A673 (cell line): ENCODE measurements around the gene NPAS4. TPM values are rescaled to one million over a fixed set of nuclear protein-coding genes. Genes with fewer than 3 reads are reported as not detected.
"Not testable (repeated sequence)": the region's sequence is repeated elsewhere in the genome, so short reads cannot be mapped to it uniquely, and the experiment has no call there.

ENCODE experiments used
- Bru-seq: library from RNA; stranded (reverse); fragments of 400-500 nt; gene quantifications from one replicate; lab custom pipeline; 2021; lab: Mats Ljungman, UMichigan
- BruChase-seq, 2 experiments: library from RNA; stranded (reverse); fragments of 400-500 nt; gene quantifications; one replicate each; lab custom pipeline; 2021; lab: Mats Ljungman, UMichigan
- BruUV-seq: library from RNA; stranded (reverse); fragments of 400-500 nt; replicated peaks from 2 replicates; lab custom pipeline; 2021; lab: Mats Ljungman, UMichigan
- CTCF ChIA-PET: fragments of 300-600 bp; sonication (Branson Sonifier 250); formaldehyde crosslinking; loops from one replicate; lab custom pipeline; 2022; ENCODE audit warnings: antibody characterized with exemption; lab: Charles Lee
- POLR2A ChIA-PET: fragments of 300-600 bp; sonication (Branson Sonifier 250); formaldehyde crosslinking; loops from one replicate; lab custom pipeline; 2022; ENCODE audit warnings: antibody characterized with exemption; ENCODE audit not compliant: low non-redundant PET; lab: Charles Lee
- DNase-seq: peaks from one replicate; pipeline ENCODE4 v3.0.0-alpha.2; 2015; ENCODE audit warnings: low spot score
- H3K27ac ChIP-seq: fragments of 200-600 bp; sonication (generic); 2 replicates; pipeline ENCODE4 v1.5.1; 2016; ENCODE audit warnings: mixed run types, low read depth, mild to moderate bottlenecking, mixed read lengths, antibody characterized with exemption, low read length; ENCODE audit not compliant: poor library complexity, severe bottlenecking
- H3K27me3 ChIP-seq: fragments of 200-600 bp; sonication (generic); replicated peaks from 2 replicates; pipeline ENCODE4 v1.6.1; 2017; ENCODE audit warnings: mixed run types, low read depth, mild to moderate bottlenecking, mixed read lengths, antibody characterized with exemption, low read length; ENCODE audit not compliant: insufficient read depth, poor library complexity
- H3K36me3 ChIP-seq: fragments of 200-600 bp; sonication (generic); 2 replicates; pipeline ENCODE4 v1.6.1; 2016; ENCODE audit warnings: mixed run types, mild to moderate bottlenecking, mixed read lengths, antibody characterized with exemption, low read length; ENCODE audit not compliant: insufficient read depth, poor library complexity, severe bottlenecking
- H3K4me1 ChIP-seq: fragments of 200-600 bp; sonication (generic); 2 replicates; pipeline ENCODE4 v1.6.1; 2017; ENCODE audit warnings: mixed run types, mild to moderate bottlenecking, mixed read lengths, antibody characterized with exemption, low read length; ENCODE audit not compliant: insufficient read depth, poor library complexity, severe bottlenecking
- H3K4me3 ChIP-seq: fragments of 200-600 bp; sonication (generic); 2 replicates; pipeline ENCODE4 v1.5.1; 2016; ENCODE audit warnings: low read depth, mixed run types, mild to moderate bottlenecking, mixed read lengths, low read length; ENCODE audit not compliant: poor library complexity, severe bottlenecking
- H3K9me3 ChIP-seq: fragments of 200-600 bp; sonication (generic); 2 replicates; pipeline ENCODE4 v1.6.1; 2016; ENCODE audit warnings: mixed run types, low read depth, mild to moderate bottlenecking, mixed read lengths, antibody characterized with exemption, low read length; ENCODE audit not compliant: poor library complexity, severe bottlenecking
- EZH2 ChIP-seq: fragments of 200-600 bp; sonication (generic); IDR thresholded peaks from 2 replicates; pipeline ENCODE4 v1.6.1; 2017; ENCODE audit warnings: borderline replicate concordance, low read depth, mild to moderate bottlenecking, mixed read lengths, antibody characterized with exemption, low read length; ENCODE audit not compliant: poor library complexity, severe bottlenecking
- intact Hi-C: fragments of 100-400 bp; cut with micrococcal nuclease; formaldehyde crosslinking; loops from one replicate; pipeline ENCODE4 v1.10.0; 2022; ENCODE audit not compliant: unreplicated experiment
- long read RNA-seq: library from polyadenylated mRNA; stranded (forward); transcript quantifications from one replicate; pipeline ENCODE4 v2.0.0, GENCODE V29; 2022
- total RNA-seq: library from RNA; stranded (reverse); gene quantifications from 2 replicates; pipeline ENCODE4 v1.2.3, GENCODE V29; 2021
- TF ChIP-seq, protein P1 (sequence below): fragments of 300-800, 200-600 bp; sonication (generic); conservative IDR thresholded peaks from 2 replicates; pipeline ENCODE4 v1.5.1; 2017; ENCODE audit warnings: low read depth, mild to moderate bottlenecking, antibody characterized with exemption, low read length, moderate library complexity, mixed read lengths

The NPAS4 gene
- total RNA-seq (not detected in 2 replicates), Bru-seq, nascent RNA (not detected), BruChase-seq, experiment 1, labeled RNA remaining after a 2-hour chase (percentile 11 among the genes with signal in this experiment), BruChase-seq, experiment 2, labeled RNA remaining after a 6-hour chase (percentile 11 among the genes with signal in this experiment)
- long read RNA-seq: 0 reads

DNA sequence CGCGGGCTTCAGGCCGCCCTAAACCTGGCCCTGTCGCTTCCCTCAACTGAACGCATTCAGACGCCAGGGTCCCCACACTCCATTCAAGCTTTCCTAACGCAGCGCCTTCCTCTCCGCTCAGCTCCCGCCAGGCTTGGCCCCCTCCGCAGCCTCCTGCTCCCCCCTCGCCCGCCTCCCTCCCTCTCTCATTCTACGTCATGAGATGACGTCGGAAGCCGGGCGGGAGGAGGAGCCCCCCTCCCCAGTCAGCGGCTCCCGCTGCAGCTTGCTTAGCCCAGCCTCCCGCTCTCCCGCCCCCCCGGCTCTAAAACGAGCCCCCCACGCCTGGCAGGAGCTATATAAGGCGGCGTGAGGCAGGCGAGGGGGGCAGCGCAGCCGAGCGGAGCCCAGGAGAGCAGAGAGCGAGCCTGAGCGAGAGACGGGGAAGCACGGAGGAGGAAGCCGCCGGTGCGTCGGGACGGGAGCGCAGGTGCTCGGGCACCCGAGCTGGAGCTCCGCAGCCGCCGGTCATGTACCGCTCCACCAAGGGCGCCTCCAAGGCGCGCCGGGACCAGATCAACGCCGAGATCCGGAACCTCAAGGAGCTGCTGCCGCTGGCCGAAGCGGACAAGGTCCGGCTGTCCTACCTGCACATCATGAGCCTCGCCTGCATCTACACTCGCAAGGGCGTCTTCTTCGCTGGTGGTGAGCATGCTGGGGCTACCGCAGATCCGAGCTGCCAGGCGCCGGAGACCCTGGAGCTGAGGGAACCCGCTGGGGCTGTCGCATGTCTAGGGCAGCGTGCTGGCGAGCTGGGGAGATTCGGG is at the start of gene NPAS4:
NPAS4 (plus strand) TSS at position 365 of the 806 bp plus-strand sequence; CDS start at position 510, 145 bp downstream.
- H3K27ac ChIP-seq: no peak within 1 kb of the TSS
- peaks cover 24% of the 10 kb centered on the region for H3K27me3 ChIP-seq
- no peaks in the 10 kb centered on the region for H3K4me1 ChIP-seq
- no peak within 1 kb of the TSS for H3K4me3 ChIP-seq
- peak; percentile 54 for TF ChIP-seq EZH2
- TF ChIP-seq, protein P1, sequence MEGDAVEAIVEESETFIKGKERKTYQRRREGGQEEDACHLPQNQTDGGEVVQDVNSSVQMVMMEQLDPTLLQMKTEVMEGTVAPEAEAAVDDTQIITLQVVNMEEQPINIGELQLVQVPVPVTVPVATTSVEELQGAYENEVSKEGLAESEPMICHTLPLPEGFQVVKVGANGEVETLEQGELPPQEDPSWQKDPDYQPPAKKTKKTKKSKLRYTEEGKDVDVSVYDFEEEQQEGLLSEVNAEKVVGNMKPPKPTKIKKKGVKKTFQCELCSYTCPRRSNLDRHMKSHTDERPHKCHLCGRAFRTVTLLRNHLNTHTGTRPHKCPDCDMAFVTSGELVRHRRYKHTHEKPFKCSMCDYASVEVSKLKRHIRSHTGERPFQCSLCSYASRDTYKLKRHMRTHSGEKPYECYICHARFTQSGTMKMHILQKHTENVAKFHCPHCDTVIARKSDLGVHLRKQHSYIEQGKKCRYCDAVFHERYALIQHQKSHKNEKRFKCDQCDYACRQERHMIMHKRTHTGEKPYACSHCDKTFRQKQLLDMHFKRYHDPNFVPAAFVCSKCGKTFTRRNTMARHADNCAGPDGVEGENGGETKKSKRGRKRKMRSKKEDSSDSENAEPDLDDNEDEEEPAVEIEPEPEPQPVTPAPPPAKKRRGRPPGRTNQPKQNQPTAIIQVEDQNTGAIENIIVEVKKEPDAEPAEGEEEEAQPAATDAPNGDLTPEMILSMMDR: no peak
- ChIA-PET POLR2A (interaction anchor here (0.5 to 0.8 kb wide), 3 partner anchors 46 to 327 kb away, joined by 3 to 4 read pairs (median 3); partner anchors contain the start of gene PELI3), CTCF (interaction anchor here (1.0 to 1.4 kb wide), 5 partner anchors 12 to 257 kb away, joined by 3 to 10 read pairs (median 8); partner anchors contain the start of gene MRPL11)
- no peaks in the 10 kb centered on the region for H3K9me3 ChIP-seq
- no TSS peak for BruUV-seq
- DNase-seq: no peak
- H3K36me3 ChIP-seq: no peaks in the 10 kb centered on the region
- intact Hi-C loops: no loop called here

DNA sequence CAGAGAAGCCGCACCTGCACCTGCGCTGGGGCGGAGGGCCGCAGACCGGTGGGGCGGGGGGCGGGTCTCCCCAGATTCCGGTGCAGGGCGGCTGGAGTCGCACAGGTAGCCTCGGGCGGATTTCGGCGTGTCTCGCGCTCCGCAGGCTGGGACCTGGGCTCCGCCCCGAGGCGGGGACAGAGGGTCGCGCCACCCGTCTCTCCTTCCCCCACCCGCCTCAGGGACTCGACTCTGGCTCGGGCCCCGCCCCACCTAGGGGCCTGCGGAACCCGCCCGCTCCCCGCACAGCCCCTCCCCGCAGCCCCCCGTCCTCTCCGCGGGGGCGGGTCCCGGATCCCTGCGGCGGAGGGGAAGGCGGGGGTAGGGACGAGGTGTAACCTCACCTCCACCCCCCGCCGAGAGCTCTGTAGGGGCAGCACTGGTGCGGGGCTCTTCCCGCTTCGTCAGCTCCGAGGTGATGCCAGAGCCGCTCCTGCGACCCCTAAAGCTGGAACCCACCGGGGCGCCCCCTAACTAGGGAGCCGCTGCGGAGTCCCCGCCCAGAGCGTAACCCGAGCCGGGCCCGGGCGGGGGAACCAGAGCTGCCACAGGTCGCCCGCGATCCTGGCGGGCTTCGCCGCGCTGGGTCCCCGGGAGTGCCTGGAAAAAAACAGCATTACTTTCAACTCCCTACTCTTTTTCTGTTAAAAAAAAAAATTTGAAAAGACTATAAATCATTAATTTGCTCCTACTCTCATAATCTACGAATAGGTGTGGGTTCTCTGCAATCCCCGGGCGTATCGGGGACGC is 49.0 kb upstream of the NPAS4 start, which contains the start of gene SLC29A2:
SLC29A2 (minus strand) TSS at position 134 of the 789 bp plus-strand sequence. CDS start 169 bp downstream, outside the sequence.
- BruUV-seq: no TSS peak
- Histone ChIP-seq H3K36me3 (peaks cover 32% of the 10 kb centered on the region), H3K27me3 (no peaks in the 10 kb centered on the region), H3K27ac (peak within 1 kb of the TSS; percentile 83), H3K4me3 (peak within 1 kb of the TSS; percentile 93), H3K4me1 (peaks cover 30% of the 10 kb centered on the region), H3K9me3 (no peaks in the 10 kb centered on the region)
- intact Hi-C loops: no loop called here
- POLR2A ChIA-PET: no interaction called here
- CTCF ChIA-PET: interaction anchor here (0.9 to 1.3 kb wide), 3 partner anchors 8 to 17 kb away, joined by 3 to 6 read pairs (median 4); no protein-coding TSS in a partner anchor
- TF ChIP-seq EZH2: no peak
- TF ChIP-seq, protein P1: no peak
- peak; percentile 98 for DNase-seq

DNA sequence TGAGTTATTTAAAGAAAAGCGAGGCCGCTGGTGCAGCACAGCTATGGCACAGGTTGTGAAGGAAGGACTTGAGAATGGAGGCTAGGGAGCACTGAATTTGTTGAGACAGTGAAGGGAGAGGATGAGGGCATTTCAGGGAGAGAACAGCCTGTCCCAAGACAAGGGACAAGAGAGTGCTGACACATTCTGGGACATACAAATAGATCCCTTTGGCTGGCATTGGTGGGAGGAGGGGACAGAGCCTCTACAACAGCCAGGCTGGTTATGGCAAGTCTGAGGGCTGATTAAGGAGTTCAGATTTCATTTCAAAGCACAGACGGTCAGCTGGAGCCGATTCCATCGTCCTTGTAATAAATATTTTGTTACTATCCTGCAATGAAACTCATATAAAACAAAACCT is 47.6 kb upstream of the NPAS4 start:
- DNase-seq: no peak
- H3K36me3 ChIP-seq: peaks cover 18% of the 10 kb centered on the region
- TF ChIP-seq EZH2: no peak
- TF ChIP-seq, protein P1: no peak
- no peak overlapping the region for H3K4me3 ChIP-seq
- H3K27ac ChIP-seq: peak overlapping the region; percentile 83
- ChIA-PET POLR2A (no interaction called here), CTCF (interaction anchor here (1.5 kb wide), 1 partner anchor 13 kb away, joined by 3 read pairs; no protein-coding TSS in a partner anchor)
- peaks cover 30% of the 10 kb centered on the region for H3K4me1 ChIP-seq
- intact Hi-C loops: no loop called here
- BruUV-seq: no TSS peak
- H3K27me3 ChIP-seq: no peaks in the 10 kb centered on the region
- no peaks in the 10 kb centered on the region for H3K9me3 ChIP-seq

DNA sequence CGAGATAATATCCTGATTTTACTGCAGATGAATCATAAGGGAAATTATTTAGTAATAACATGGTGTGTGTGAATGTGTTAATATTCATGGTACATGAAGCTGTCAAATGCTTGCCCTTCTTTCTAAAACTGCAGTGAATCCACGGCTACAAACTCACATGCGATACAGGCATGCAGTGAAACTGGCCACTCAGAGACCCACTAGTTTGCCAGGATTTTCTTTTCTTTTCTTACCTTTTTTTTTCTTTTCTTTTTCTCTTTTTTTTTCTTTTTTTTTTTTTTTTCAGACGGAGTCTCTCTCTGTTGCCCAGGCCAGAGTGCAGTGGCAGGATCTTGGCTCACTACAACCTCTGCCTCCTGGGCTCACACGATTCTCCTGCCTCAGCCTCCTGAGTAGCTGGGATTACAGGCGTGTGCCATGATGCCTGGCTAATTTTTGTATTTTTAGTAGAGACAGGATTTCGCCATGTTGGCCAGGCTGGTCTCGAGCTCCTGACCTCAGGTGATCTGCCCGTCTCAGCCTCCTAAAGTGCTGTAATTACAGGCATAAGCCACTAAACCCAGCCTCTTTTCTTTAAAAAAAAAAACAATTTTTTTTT is 47.0 kb upstream of the NPAS4 start:
- BruUV-seq, intact Hi-C loops, DNase-seq, H3K4me3 ChIP-seq, H3K9me3 ChIP-seq, H3K27me3 ChIP-seq, POLR2A ChIA-PET: not testable (repeated sequence)
- CTCF ChIA-PET: interaction anchor here (0.6 to 1.5 kb wide), 3 partner anchors 12 to 177 kb away, joined by 3 read pairs; partner anchors contain the start of gene TMEM151A
- H3K27ac ChIP-seq: peak overlapping the region; percentile 83
- peaks cover 13% of the 10 kb centered on the region for H3K36me3 ChIP-seq
- peaks cover 30% of the 10 kb centered on the region for H3K4me1 ChIP-seq
